Suppressor macrophage treated with lipopolysaccharide for 1 hour (primary cell): Measurements from ENCODE around the gene DEDD.

Source experiments
- DNase-seq, 3 donors: peaks; one replicate each; pipeline ENCODE4 v3.0.0-alpha.2; 2020 to 2022

The DEDD gene, protein sequence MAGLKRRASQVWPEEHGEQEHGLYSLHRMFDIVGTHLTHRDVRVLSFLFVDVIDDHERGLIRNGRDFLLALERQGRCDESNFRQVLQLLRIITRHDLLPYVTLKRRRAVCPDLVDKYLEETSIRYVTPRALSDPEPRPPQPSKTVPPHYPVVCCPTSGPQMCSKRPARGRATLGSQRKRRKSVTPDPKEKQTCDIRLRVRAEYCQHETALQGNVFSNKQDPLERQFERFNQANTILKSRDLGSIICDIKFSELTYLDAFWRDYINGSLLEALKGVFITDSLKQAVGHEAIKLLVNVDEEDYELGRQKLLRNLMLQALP

GRCh38 chr1:161132410-161133219 is at the start of gene DEDD:
Gene DEDD, minus strand, starts transcription at chr1:161132667. Its CDS starts 8,205 bp downstream, at chr1:161124462.
- DNase-seq = peak; percentile 95 to 97 (median 97)

- DNase-seq = peak; percentile 38 to 58 (median 47)
These were observed 49.7 kb upstream of the DEDD start for GRCh38 chr1:161182214-161182613.

GRCh38 chr1:161180639-161181038 is 48.2 kb upstream of the DEDD start:
- peak; percentile 42 to 65 (median 62) for DNase-seq

GRCh38 chr1:161179698-161180097 is 47.2 kb upstream of the DEDD start:
- DNase-seq = no peak

DNA sequence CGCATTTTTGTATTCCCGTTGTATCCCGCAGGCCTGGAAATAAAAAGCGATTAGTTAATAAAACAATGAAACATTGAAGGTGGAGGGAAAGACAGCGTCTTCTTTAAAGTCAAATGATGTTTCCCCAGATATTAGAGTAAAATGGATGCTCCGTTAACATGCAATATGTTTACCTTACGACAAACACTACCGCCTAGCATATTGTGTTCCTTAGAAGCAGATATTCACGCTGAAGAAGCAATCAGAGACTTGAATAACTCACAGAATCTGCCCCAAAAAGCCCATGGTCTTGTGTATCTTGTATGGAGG is 45.4 kb upstream of the DEDD start:
- DNase-seq = no peak

DNA sequence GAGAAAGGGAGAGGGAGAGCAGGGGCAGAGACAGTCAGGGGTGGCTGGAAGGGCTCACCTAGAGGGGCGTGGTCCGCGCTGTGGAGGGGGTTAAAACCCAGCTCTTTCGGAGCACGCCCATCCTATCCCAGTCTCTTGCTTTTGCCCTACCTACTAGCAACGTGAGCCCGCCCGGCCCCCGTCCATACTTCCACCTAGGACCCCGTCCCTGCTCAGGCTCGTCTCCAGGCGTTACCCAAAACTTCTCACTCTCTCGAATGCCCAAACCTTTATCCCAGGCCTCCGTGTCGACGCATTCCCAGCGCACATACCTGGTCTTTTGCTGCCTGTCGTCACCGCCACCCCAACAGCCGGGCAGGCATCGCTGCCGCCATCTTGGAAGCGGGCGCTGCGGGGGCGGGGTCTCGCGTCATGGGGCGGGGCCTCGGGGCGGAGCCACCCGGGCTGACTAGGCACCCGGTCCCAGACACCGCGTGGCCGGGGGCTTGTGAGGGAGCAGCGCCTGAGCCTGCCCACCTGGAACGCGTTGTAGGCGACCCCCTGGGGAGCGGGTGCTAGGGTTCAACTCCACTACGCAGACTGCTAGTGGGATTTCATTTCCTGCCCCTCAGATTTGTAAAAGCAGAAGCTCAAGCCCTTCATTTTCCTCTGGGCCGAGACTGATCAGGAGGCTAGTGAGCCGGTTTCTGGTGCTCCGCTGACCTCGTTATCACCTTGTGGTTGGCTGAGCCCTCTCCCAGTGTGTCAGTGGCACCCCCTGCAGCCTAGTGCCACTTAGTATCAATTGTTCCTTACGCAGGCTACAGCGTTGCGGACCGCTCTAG is 44.9 kb upstream of the DEDD start, which contains the start of gene B4GALT3:
Gene B4GALT3, minus strand, starts transcription at position 396 of the 824 bp plus-strand sequence. CDS start 1,447 bp downstream, outside the sequence.
- peak; percentile 85 to 96 (median 92) for DNase-seq

DNA sequence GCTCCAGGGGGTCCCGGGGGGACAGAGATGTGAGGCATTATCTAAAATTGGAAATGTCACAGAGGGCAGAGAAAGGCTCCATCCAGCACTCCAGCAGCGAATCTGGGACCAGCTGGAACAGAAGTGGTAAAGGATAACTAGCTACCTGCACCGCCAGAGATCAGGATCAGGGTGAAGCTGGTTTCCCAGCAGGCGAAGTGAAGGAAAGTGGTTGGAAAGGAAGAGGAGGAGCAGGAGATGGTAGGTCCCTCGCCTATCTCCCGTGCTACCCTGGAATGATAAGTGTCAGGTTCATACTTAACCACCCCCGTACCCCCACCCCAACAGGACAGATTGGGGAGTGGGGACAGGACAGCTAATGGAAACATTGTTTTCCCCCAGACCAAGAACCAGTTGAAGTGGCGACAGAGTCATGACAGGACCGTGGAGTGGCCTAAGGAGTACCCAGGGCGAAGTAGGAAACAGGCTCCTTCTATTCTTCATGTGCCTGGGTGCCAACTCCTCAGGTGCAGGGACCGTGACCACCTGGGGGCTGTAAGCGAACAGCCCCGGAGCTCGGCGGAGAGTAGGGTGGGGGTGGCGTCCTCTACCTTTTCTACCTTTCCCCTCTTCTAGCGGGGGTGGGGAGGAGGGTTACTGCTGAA is 44.1 kb upstream of the DEDD start:
- DNase-seq = no peak

GRCh38 chr1:161175771-161176453 is 43.4 kb upstream of the DEDD start:
- DNase-seq = no peak

DNA sequence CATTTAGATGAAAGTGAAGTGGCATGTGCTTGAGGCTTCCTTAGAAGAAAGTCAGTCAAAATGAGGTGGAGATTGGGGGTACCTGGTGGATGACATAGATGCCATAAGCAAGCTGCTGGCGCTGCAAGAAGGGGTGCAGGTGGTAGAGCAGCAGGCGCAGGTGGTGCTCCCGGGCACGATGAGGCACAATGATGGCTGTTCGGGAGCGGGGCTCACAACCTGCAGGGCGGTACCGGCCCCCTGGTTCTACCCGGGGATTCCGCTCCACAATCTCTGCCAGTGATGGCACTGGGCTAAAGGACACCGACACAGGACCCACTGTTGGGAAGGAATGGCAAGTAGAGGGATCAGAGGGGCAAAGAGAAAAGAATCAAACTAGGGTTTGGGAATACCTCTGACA is 42.4 kb upstream of the DEDD start:
- no peak for DNase-seq

GRCh38 chr1:161173711-161174110 is 41.2 kb upstream of the DEDD start:
- no peak for DNase-seq

DNA sequence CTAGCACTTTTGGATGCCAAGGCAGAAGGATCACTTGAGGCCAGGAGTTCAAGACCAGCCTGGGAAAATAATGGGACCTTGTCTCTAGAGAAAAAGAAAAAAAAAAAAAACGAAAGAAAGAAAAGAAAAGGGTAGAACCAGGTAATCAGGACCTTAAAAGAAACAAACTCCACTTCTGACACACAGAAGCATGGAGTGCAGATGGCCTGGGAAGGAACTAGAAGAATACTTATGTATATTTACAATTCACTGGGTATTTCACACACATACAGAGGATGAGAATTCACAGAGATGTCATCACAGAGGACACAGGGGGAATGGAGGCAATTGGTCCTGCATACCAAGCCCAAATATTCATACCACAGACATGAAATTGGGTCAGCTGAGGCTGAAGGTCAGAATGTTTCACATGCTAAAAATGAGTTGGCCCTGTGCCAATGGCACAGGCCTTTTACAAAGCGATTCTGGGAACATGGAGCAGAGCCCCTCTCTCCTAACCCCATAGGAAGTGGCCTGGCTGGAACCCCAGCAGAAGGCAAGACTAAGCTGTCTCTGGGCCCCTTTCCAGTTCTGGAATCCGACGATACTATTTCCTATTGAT is 40.4 kb upstream of the DEDD start:
- DNase-seq = no peak

GRCh38 chr1:161172349-161172748 is 39.9 kb upstream of the DEDD start:
- DNase-seq = no peak

DNA sequence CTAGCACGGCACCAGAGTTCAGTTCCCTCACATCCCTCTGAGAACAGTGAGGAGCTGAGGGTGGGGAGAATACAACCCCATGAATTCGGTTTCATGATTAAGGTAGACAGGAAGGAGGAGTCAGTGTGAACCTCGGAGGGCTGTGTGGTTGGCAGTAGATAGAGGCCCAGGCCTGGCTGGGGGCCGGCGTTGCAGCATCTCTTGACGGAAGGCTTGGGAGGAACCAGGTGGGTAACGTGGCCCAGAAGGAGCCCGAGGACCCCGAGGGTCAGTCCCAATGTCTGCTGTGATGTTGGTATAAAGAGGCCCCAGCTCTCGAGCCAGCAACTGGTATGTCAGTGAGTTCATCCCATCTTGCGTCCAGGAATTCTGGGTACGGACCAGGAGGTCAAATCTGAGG is 39.2 kb upstream of the DEDD start:
- DNase-seq = no peak

DNA sequence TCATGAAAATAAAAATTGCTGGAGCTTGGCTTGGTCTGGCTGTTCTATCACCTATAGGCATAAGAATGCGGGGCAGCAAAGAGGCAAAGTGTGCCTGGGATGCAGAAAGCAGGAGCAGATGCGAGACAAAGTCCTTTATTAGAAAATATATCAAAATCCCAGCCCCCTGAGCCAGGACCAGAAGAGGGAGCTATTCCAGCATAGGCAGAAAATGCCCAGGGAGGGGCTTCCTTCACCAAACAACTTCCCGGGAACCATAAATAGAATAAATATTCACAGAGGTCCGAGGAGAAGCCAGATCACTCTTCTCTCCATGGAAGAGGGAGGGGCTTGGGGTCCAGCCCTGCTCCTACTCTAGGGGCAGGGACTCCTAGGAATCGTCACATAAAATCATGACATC is 38.7 kb upstream of the DEDD start:
- no peak for DNase-seq

DNA sequence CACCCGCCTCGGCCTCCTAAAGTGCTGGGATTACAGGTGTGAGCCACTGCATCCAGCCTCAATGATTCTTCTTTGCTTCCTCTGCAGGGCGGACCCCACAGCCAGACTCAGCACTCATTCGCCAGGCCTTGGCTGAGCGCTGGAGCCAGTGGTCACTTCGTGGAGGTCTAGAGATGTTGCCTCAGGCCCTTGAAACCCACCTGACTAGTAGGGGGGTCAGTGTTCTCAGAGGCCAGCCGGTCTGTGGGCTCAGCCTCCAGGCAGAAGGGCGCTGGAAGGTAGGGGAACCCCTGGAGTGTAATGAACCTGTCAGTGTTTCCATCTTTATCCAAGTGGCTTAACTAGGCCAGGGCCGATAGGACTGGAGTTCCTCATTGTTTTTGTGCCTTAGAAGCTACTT is 36.4 kb upstream of the DEDD start:
- no peak for DNase-seq

GRCh38 chr1:161166669-161167548 is 34.4 kb upstream of the DEDD start:
- DNase-seq = peak in 1 of 3 donors; percentile 20

- peak; percentile 96 to 97 (median 97) for DNase-seq
These were observed 33.5 kb upstream of the DEDD start, which contains the start of gene PPOX for GRCh38 chr1:161165742-161166668. Gene PPOX, plus strand, starts transcription at chr1:161166426. Its CDS starts 422 bp downstream, at chr1:161166848.

- DNase-seq = no peak
These were observed 32.6 kb upstream of the DEDD start for GRCh38 chr1:161164901-161165610.

DNA sequence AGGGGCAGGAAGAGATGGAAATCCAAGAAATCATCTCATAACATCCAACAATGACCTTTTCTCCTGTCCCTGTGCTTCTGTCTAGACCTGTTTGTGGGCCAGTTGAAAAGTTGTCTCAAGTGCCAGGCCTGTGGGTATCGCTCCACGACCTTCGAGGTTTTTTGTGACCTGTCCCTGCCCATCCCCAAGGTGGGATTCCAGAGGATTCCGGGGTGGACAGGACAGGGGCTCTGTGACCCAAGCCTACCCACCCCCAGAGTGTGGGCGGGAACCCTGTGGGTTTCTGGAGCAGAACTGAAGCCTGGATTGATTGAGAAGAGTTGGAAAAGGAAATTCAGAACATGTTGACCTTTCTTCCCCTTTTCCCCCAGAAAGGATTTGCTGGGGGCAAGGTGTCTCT is 31.3 kb upstream of the DEDD start:
- DNase-seq = no peak
